K562 (cell line): ENCODE data around the gene CFL1. TPM values are rescaled to one million over a fixed set of nuclear protein-coding genes. Genes with fewer than 3 reads are reported as not detected.

Experiments
- ATAC-seq: fragments of 200-7000 bp; cut with Tn5 transposase; 3 replicates; pipeline ENCODE4 v1.9.1; 2020; ENCODE audit warnings: moderate library complexity
- BruUV-seq: library from RNA; stranded (reverse); fragments of 400-500 nt; replicated peaks from 2 replicates; lab custom pipeline; 2021; lab: Mats Ljungman, UMichigan
- CTCF ChIA-PET: fragments of 300-600 bp; formaldehyde crosslinking; extraction: SDS; loops from one replicate; lab custom pipeline; 2021; ENCODE audit warnings: low intra/inter-chr PET ratio; lab: Yijun Ruan, JAX
- POLR2A ChIA-PET: fragments of 300-600, 350-650 bp; sonication (Branson Sonifier 250); formaldehyde crosslinking; extraction: SDS; loops from one replicate; lab custom pipeline; 2021; ENCODE audit warnings: antibody characterized with exemption, inconsistent platforms; lab: Yijun Ruan, JAX
- DNase-seq, 4 experiments: peaks; one replicate each; pipeline versions ENCODE4 v3.0.0 to v3.0.0-alpha.2; 2011 to 2018; ENCODE audit warnings: low spot score in 3 of 4, mixed read lengths in 3 of 4; ENCODE audit errors: extremely low read depth in 1 of 4
- FAIRE-seq: peaks from 2 replicates; lab custom pipeline; 2011; peaks lifted over from hg19 to GRCh38; lab: Jason Lieb, UNC
- H2AFZ ChIP-seq: 2 replicates; pipeline ENCODE4 v1.6.0; 2011; ENCODE audit warnings: low read depth, low read length, control low read depth, inconsistent platforms
- H3K27ac ChIP-seq: fragments of 200-600 bp; 3 replicates; pipeline ENCODE4 v1.8.0; 2011; ENCODE audit warnings: low read depth, mild to moderate bottlenecking, control low read depth, inconsistent platforms, low read length, moderate library complexity, mixed read lengths; ENCODE audit errors: extremely low read depth
- H3K27me3 ChIP-seq, 2 experiments: fragments of 300-600 bp in 1 of 2; 2 replicates in 1 of 2; 3 replicates in 1 of 2; pipeline versions ENCODE4 v1.6.0 to v1.8.0; 2011; ENCODE audit warnings: inconsistent platforms in 2 of 2, low read length in 2 of 2, mild to moderate bottlenecking in 1 of 2, mixed read lengths in 1 of 2, moderate library complexity in 1 of 2; ENCODE audit not compliant: control insufficient read depth in 2 of 2, insufficient read depth in 2 of 2
- H3K36me3 ChIP-seq: fragments of 300-600 bp; 3 replicates; pipeline ENCODE4 v1.8.0; 2011; ENCODE audit warnings: mild to moderate bottlenecking, low read length, inconsistent platforms; ENCODE audit not compliant: control insufficient read depth, insufficient read depth
- H3K4me1 ChIP-seq, 2 experiments: fragments of 200-600 bp in 1 of 2; replicated peaks in 1 of 2; 2 replicates in 1 of 2; 3 replicates in 1 of 2; pipeline versions ENCODE4 v1.5.1 to v1.8.0; 2011; ENCODE audit warnings: inconsistent platforms in 2 of 2, low read length in 2 of 2, mild to moderate bottlenecking in 1 of 2, mixed read lengths in 1 of 2, moderate library complexity in 1 of 2; ENCODE audit not compliant: control insufficient read depth in 2 of 2, insufficient read depth in 2 of 2
- H3K4me2 ChIP-seq: 2 replicates; pipeline ENCODE4 v1.6.1; 2011; ENCODE audit warnings: low read length, control low read depth, inconsistent platforms, mixed read lengths; ENCODE audit not compliant: insufficient read depth
- H3K4me3 ChIP-seq: fragments of 200-600 bp; sonication (generic), shearing (Covaris generic); 2 replicates; pipeline ENCODE4 v1.5.1; 2016; ENCODE audit warnings: control low read depth, inconsistent platforms
- H3K79me2 ChIP-seq: fragments of 200-600 bp; 3 replicates; pipeline ENCODE4 v1.8.0; 2011; ENCODE audit warnings: low read length, inconsistent platforms; ENCODE audit not compliant: control insufficient read depth, insufficient read depth
- H3K9ac ChIP-seq, 2 experiments: 2 replicates each; pipeline versions ENCODE4 v1.6.0 to v1.6.1; 2011; ENCODE audit warnings: low read depth in 2 of 2, low read length in 2 of 2, control low read depth in 1 of 2, inconsistent platforms in 1 of 2, mild to moderate bottlenecking in 1 of 2, mixed read lengths in 1 of 2; ENCODE audit not compliant: insufficient read depth in 1 of 2
- H3K9me1 ChIP-seq: one replicate; pipeline ENCODE4 v1.6.0; 2011; ENCODE audit warnings: inconsistent platforms, mild to moderate bottlenecking, low read length, moderate library complexity; ENCODE audit not compliant: control insufficient read depth, insufficient read depth
- H3K9me3 ChIP-seq: replicated peaks from 2 replicates; pipeline ENCODE4 v1.5.1; 2011; ENCODE audit warnings: low read depth, low read length, inconsistent platforms; ENCODE audit not compliant: control insufficient read depth, insufficient read depth
- H4K20me1 ChIP-seq: replicated peaks from 2 replicates; pipeline ENCODE4 v1.6.1; 2011; ENCODE audit warnings: low read length, inconsistent platforms, mixed read lengths; ENCODE audit not compliant: control insufficient read depth, insufficient read depth
- HLTF ChIP-seq: fragments of 450-650 bp; IDR thresholded peaks from 2 replicates; pipeline ENCODE4 v1.6.1; 2016
- MAFF ChIP-seq: IDR thresholded peaks from 2 replicates; pipeline ENCODE4 v1.6.1; 2012; ENCODE audit warnings: low read length, improper control_type of control experiment
- MAZ ChIP-seq, 2 experiments: fragments of 450-650 bp in 1 of 2; sonication (generic) in 1 of 2; formaldehyde crosslinking; IDR thresholded peaks in 1 of 2; conservative IDR thresholded peaks in 1 of 2; 2 replicates each; pipeline versions ENCODE4 v1.4.0 to v1.5.0; 2020; ENCODE audit warnings: mild to moderate bottlenecking in 1 of 2, missing genetic modification reagents in 1 of 2
- NFE2L1 ChIP-seq: fragments of 450-650 bp; IDR thresholded peaks from 2 replicates; pipeline ENCODE4 v1.6.1; 2016; ENCODE audit warnings: missing genetic modification characterization, low read depth, mild to moderate bottlenecking, missing compliant biosample characterization, moderate library complexity, borderline replicate concordance
- POLR2A ChIP-seq: fragments of 450-650 bp; conservative IDR thresholded peaks from 2 replicates; pipeline ENCODE4 v1.6.1; 2016
- POLR2AphosphoS2 ChIP-seq: IDR thresholded peaks from 2 replicates; pipeline ENCODE4 v1.6.1; 2012; ENCODE audit warnings: low read length, improper control_type of control experiment
- SIRT6 ChIP-seq: IDR thresholded peaks from one replicate; pipeline ENCODE4 v1.6.1; 2012; ENCODE audit warnings: low read depth, mild to moderate bottlenecking, control low read depth, inconsistent platforms, low read length, moderate library complexity
- TAF1 ChIP-seq: IDR thresholded peaks from 2 replicates; pipeline ENCODE4 v1.6.1; 2011; ENCODE audit warnings: mild to moderate bottlenecking, low read length, moderate library complexity; ENCODE audit not compliant: insufficient read depth, control insufficient read depth, severe bottlenecking; ENCODE audit errors: extremely low read depth
- XRCC5 ChIP-seq: fragments of 200-400 bp; formaldehyde crosslinking; IDR thresholded peaks from 2 replicates; pipeline ENCODE4 v1.6.1; 2017; ENCODE audit warnings: low read depth, mild to moderate bottlenecking, low read length
- ZFX ChIP-seq: sonication (generic); formaldehyde crosslinking; IDR thresholded peaks from 2 replicates; pipeline ENCODE4 v1.8.0; 2022; ENCODE audit warnings: mild to moderate bottlenecking, missing genetic modification reagents, moderate library complexity
- WGBS: fragments of 100-300 bp; shearing (Covaris generic); methylation state at CpG from one replicate; pipeline ENCODE4 v1.1.6; 2016; ENCODE audit warnings: low coverage, mixed read lengths; ENCODE audit not compliant: insufficient coverage; ENCODE audit errors: missing lambda C conversion rate; 5-methylcytosine and 5-hydroxymethylcytosine counted together
- in situ Hi-C: fragments of 300-500 bp; cut with MboI; formaldehyde crosslinking; loops from 4 replicates; pipeline ENCODE4 v1.15.0; 2018; ENCODE audit warnings: inconsistent platforms, mixed read lengths
- intact Hi-C: fragments of 100-400 bp; cut with micrococcal nuclease; formaldehyde crosslinking; loops from 2 replicates; pipeline ENCODE4 v1.14.2; 2022
- polyA plus RNA-seq, 8 experiments: library from polyadenylated mRNA; depleted of rRNA in 4 of 8; stranded (reverse) in 5 of 8; unstranded in 3 of 8; fragments of >200 nt; fragmentation: Nextera tagmentation in 2 of 8; fragmentation: Illumina TruSeq in 1 of 8; extraction: Ambion mirVana in 2 of 8; extraction: Trizol in 1 of 8; gene quantifications; 2 replicates each; pipeline versions ENCODE4 v1.2.1 to v1.2.3, GENCODE V29; 2011 to 2014; ENCODE audit warnings: inconsistent platforms in 1 of 8, missing spikeins in 1 of 8
- total RNA-seq, 7 experiments: library from RNA; depleted of rRNA in 6 of 7; stranded (reverse); fragments of >200 nt in 6 of 7; fragmentation: Illumina TruSeq in 2 of 7; extraction: Trizol in 2 of 7; gene quantifications; 2 replicates each; pipeline versions ENCODE4 v1.2.1 to v1.2.3, GENCODE V29; 2011 to 2021; ENCODE audit warnings: low replicate concordance in 1 of 7
- TF ChIP-seq, protein P1 (sequence below): sonication (generic); formaldehyde crosslinking; IDR thresholded peaks from 2 replicates; pipeline ENCODE4 v1.8.0; 2022; ENCODE audit warnings: mild to moderate bottlenecking, missing genetic modification reagents
- TF ChIP-seq, protein P2 (sequence below): sonication (generic); formaldehyde crosslinking; IDR thresholded peaks from 2 replicates; pipeline ENCODE4 v1.8.0; 2022; ENCODE audit warnings: missing genetic modification reagents, mild to moderate bottlenecking, moderate library complexity, borderline replicate concordance
- TF ChIP-seq, protein P3 (sequence below): fragments of 450-650 bp; IDR thresholded peaks from 2 replicates; pipeline ENCODE4 v1.6.1; 2016
- TF ChIP-seq, protein P4 (sequence below): IDR thresholded peaks from 2 replicates; pipeline ENCODE4 v1.6.1; 2012; ENCODE audit warnings: low read depth, low read length, improper control_type of control experiment, borderline replicate concordance

The CFL1 gene
- total and polyA plus RNA-seq, 9 of the 15 experiments (the other 6 are each of a cell fraction or from before 2014, with no cell fraction given) = 105 to 1,101 (median 859) TPM

DNA sequence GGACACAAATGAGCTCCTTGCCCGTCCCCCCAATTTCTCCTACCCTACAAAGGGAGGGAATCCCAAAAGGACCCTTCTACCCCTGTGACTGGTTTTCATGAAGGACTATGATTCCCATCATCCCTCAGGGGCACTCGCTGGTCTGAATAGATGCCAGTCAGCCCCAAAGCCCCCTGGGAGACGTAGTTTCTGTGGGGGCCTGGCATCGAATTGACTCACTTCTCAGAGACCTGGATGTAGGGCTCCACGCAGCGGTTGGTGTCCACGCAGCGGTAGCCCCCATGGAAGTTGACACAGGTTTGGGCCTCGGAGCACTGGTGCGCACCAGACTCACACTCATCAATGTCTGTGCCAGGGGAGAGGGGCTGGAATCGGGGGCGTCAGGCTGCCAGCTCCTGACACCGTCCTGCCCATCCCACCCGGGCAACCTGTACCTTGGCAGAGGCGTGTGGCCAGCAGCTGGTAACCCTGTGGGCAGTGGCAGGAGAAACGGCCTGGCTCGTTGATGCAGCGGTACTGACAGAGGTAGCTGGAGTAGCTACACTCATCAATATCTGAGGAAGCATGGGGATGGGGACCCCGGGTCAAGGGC is 10.2 kb upstream of the CFL1 start (continued):
- peak; percentile 58 for TF ChIP-seq POLR2A
- no peak for TF ChIP-seq HLTF
- no peak for TF ChIP-seq MAFF
- TF ChIP-seq MAZ (CRISPR knock-in tag; conservative IDR thresholded peaks at IDR 0.05 in 1 of 2, IDR thresholded peaks at IDR 0.05 in 1 of 2) = no peak
- TF ChIP-seq SIRT6 = no peak

DNA sequence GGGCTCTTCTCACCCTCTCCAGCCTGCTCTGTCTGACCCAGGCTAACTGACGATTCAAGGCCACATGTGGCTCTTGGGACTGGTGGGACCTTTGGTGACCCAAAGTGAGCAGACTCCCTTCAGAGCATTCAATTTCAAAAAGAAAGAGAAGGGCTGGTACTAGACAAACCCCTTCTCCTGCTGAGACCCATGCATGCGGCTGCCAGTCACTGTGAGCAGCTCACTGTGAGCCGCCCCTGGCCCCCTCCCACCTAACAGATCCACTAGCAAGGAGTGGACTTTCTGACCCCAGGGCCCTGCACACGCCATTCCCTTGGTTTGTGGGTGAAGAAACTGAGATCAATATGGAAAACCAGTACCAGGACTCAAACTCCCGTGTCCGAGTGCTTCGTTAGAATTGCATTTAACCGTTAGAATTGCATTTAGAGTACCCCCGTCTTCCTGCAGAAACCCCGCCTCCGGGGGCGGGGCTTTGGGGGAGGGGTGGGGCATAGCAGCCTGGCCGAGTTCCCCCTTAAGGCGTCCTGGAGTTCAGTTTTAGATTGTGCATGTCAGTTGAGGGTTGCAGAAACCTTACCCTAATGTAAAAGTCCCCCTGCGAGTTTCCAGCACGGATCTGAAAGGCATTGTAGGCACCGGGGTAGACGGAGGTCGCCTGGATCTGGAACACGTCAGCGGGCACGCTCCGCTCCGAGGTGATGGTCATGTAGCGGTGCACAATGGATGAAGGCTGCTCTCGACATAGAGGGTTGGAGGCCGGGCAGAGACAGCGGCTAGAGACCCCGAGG is 9.5 kb upstream of the CFL1 start:
- Histone ChIP-seq H3K27ac (peak overlapping the region; percentile 65; the same call in 2 of the 3 replicates), H3K4me1 (peaks cover 18 to 77% of the 10 kb centered on the region in 2 experiments; a peak in 4 of 5 replicates), H4K20me1 (no peaks in the 10 kb centered on the region), H3K4me3 (no peak overlapping the region), H3K9ac (peak overlapping the region in 1 of 2 experiments; percentile 83; a peak in 3 of 4 replicates), H3K79me2 (peaks cover 6% of the 10 kb centered on the region; the same call in 1 of the 3 replicates), H3K27me3 (no peaks in the 10 kb centered on the region), H2AFZ (no peak overlapping the region), H3K9me3 (no peaks in the 10 kb centered on the region), H3K9me1 (no peaks in the 10 kb centered on the region), H3K36me3 (peaks cover 57% of the 10 kb centered on the region; the same call in 2 of the 3 replicates), H3K4me2 (peak overlapping the region; percentile 49; the same call in 1 of the 2 replicates)
- FAIRE-seq (peak; percentile 78), DNase-seq (peak in 3 of 4 experiments; percentile 51 to 68 (median 60)), ATAC-seq (peak; percentile 73)
- WGBS = 46% methylated on average over 28 of the region's 29 CpGs
- intact Hi-C loops = no loop called here
- BruUV-seq = no TSS peak
- in situ Hi-C loops = no loop called here
- ChIA-PET POLR2A (interaction anchor here (0.8 to 8.2 kb wide), 4 partner anchors 8 to 45 kb away, joined by 3 to 151 read pairs (median 76); partner anchors contain the start of genes CCDC85B, CFL1, CTSW and FIBP), CTCF (no interaction called here)
- TF ChIP-seq, protein P1, sequence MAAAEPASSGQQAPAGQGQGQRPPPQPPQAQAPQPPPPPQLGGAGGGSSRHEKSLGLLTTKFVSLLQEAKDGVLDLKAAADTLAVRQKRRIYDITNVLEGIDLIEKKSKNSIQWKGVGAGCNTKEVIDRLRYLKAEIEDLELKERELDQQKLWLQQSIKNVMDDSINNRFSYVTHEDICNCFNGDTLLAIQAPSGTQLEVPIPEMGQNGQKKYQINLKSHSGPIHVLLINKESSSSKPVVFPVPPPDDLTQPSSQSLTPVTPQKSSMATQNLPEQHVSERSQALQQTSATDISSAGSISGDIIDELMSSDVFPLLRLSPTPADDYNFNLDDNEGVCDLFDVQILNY (CRISPR knock-in tag) = no peak
- TF ChIP-seq, protein P2, sequence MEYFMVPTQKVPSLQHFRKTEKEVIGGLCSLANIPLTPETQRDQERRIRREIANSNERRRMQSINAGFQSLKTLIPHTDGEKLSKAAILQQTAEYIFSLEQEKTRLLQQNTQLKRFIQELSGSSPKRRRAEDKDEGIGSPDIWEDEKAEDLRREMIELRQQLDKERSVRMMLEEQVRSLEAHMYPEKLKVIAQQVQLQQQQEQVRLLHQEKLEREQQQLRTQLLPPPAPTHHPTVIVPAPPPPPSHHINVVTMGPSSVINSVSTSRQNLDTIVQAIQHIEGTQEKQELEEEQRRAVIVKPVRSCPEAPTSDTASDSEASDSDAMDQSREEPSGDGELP (CRISPR knock-in tag) = peak; percentile 28; the same call in 1 of the 2 replicates
- no peak for TF ChIP-seq TAF1
- TF ChIP-seq, protein P3, sequence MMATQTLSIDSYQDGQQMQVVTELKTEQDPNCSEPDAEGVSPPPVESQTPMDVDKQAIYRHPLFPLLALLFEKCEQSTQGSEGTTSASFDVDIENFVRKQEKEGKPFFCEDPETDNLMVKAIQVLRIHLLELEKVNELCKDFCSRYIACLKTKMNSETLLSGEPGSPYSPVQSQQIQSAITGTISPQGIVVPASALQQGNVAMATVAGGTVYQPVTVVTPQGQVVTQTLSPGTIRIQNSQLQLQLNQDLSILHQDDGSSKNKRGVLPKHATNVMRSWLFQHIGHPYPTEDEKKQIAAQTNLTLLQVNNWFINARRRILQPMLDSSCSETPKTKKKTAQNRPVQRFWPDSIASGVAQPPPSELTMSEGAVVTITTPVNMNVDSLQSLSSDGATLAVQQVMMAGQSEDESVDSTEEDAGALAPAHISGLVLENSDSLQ = peak; percentile 52
- peak in 1 of 2 experiments; percentile 49; a peak in 1 of 4 replicates for TF ChIP-seq MAZ (CRISPR knock-in tag; conservative IDR thresholded peaks at IDR 0.05 in 1 of 2, IDR thresholded peaks at IDR 0.05 in 1 of 2)
- TF ChIP-seq NFE2L1 (tag) = no peak
- 0 out of 2 replicates have a peak, but pooled peaks have one; percentile 1 for TF ChIP-seq ZFX (CRISPR knock-in tag)
- TF ChIP-seq, protein P4, sequence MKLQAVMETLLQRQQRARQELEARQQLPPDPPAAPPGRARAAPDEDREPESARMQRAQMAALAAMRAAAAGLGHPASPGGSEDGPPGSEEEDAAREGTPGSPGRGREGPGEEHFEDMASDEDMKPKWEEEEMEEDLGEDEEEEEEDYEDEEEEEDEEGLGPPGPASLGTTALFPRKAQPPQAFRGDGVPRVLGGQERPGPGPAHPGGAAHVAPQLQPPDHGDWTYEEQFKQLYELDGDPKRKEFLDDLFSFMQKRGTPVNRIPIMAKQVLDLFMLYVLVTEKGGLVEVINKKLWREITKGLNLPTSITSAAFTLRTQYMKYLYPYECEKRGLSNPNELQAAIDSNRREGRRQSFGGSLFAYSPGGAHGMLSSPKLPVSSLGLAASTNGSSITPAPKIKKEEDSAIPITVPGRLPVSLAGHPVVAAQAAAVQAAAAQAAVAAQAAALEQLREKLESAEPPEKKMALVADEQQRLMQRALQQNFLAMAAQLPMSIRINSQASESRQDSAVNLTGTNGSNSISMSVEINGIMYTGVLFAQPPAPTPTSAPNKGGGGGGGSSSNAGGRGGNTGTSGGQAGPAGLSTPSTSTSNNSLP = no peak
- no peak for TF ChIP-seq XRCC5
- TF ChIP-seq POLR2AphosphoS2 = peak; percentile 89
